ENCODE results near the gene OR2A14. TPM values are rescaled to one million over a fixed set of nuclear protein-coding genes. Genes with fewer than 3 reads are reported as not detected.
"Not testable (repeated sequence)": the region's sequence is repeated elsewhere in the genome, so short reads cannot be mapped to it uniquely, and the experiment has no call there.

Gene OR2A14
- total RNA-seq, 1 donor from 2014 or later = not detected

DNA sequence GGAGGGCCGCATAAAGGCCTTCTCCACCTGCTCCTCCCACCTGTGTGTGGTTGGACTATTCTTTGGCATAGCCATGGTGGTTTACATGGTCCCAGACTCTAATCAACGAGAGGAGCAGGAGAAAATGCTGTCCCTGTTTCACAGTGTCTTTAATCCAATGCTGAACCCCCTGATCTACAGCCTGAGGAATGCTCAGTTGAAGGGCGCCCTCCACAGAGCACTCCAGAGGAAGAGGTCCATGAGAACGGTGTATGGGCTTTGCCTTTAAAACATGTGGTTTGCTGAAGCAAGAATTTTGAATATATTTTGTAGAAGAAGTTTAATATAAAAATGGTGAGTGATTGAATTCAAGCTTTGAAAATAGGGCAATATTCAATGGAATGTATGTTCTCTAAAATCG, 12.7 kb upstream of the OR2A14 start:
- TF ChIP-seq, protein P1, sequence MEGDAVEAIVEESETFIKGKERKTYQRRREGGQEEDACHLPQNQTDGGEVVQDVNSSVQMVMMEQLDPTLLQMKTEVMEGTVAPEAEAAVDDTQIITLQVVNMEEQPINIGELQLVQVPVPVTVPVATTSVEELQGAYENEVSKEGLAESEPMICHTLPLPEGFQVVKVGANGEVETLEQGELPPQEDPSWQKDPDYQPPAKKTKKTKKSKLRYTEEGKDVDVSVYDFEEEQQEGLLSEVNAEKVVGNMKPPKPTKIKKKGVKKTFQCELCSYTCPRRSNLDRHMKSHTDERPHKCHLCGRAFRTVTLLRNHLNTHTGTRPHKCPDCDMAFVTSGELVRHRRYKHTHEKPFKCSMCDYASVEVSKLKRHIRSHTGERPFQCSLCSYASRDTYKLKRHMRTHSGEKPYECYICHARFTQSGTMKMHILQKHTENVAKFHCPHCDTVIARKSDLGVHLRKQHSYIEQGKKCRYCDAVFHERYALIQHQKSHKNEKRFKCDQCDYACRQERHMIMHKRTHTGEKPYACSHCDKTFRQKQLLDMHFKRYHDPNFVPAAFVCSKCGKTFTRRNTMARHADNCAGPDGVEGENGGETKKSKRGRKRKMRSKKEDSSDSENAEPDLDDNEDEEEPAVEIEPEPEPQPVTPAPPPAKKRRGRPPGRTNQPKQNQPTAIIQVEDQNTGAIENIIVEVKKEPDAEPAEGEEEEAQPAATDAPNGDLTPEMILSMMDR (IDR thresholded peaks at IDR 0.05; ENCODE audit: insufficient read depth, low read length, severe bottlenecking) = no peak
- Histone ChIP-seq H3K27me3 (ENCODE audit: control insufficient read depth, insufficient read depth, low read length) (no peaks in the 10 kb centered on the region), H3K36me3 (ENCODE audit: control insufficient read depth, insufficient read depth, low read length) (no peaks in the 10 kb centered on the region), H3K4me3 (ENCODE audit: low read depth, low read length) (no peak overlapping the region)
- FAIRE-seq (no peak), DNase-seq (ENCODE audit: low read depth) (no peak)

DNA sequence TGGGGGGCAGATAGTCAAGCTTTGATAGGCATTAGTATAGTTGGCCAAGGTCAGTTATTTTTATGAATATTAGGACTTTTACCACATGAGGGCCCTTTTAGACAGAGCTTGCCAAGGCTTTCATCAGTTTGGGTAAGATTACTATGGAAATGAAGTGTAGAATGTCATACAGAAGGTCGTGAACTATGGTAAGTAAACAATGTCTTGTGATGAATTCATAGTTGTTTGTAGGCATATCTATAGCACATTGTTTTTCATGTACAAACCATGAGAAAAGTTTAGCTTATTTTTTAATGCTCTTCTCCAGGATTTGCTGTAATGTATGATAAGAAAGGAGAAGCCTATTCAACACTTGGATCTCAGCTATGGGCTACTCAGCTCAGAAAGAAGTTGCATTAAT, 9.3 kb upstream of the OR2A14 start:
- FAIRE-seq (no peak), DNase-seq (ENCODE audit: low read depth) (no peak)
- TF ChIP-seq, protein P1 (IDR thresholded peaks at IDR 0.05; ENCODE audit: insufficient read depth, low read length, severe bottlenecking) = no peak
- Histone ChIP-seq H3K36me3 (ENCODE audit: control insufficient read depth, insufficient read depth, low read length) (no peaks in the 10 kb centered on the region), H3K27me3 (ENCODE audit: control insufficient read depth, insufficient read depth, low read length) (no peaks in the 10 kb centered on the region), H3K4me3 (ENCODE audit: low read depth, low read length) (no peak overlapping the region)

DNA sequence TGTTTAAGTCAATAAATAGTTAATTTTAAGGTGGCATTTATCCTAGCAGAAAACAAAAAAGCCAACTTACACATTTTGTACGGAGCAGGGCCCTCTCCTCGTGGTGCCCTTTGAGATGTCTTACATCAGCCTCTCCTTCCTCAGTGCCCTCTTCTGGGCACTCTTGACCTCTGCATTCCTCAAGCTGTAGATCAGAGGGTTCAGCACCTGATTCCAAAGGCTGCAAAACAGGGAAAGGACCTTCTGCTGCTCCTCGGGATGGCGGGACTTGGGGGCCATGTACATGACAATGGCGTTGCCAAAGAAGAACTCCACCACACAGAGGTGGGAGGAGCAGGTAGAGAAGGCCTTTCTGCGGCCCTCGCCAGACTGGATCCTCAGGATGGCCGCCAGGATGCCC, 4.6 kb upstream of the OR2A14 start:
- no peak for FAIRE-seq
- H3K27me3 ChIP-seq (ENCODE audit: control insufficient read depth, insufficient read depth, low read length) = no peaks in the 10 kb centered on the region
- TF ChIP-seq, protein P1 (IDR thresholded peaks at IDR 0.05; ENCODE audit: insufficient read depth, low read length, severe bottlenecking) = no peak
- DNase-seq (ENCODE audit: low read depth) = no peak
- no peak overlapping the region for H3K4me3 ChIP-seq (ENCODE audit: low read depth, low read length)
- no peaks in the 10 kb centered on the region for H3K36me3 ChIP-seq (ENCODE audit: control insufficient read depth, insufficient read depth, low read length)

DNA sequence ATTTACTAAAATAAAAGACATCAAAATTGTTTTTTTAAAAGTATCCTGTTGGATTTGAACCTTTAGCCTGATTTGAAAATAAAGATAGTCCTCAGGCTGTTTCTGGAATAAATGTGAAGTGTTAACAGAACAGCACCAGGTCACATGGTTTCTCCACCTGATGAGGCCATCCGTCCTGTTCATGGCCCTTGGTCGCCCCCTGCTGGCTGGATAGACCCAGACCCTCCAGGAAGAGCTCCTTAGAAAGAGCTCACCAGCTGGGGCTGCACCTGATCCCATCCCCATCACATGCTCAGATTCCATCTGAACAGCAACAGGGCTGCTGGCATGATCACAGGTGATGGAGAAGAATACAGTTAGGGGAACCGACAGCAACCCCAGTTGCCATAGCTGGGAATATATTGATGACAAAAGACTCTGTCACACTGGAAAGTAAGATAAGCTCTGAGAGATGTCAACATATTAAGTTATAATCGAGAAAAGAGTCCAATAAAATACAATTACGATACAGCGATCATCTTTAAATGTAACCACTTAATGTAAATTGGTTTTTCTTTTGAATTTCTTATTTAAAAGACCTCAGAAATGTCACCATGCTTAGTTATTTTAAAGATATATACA, 4.8 kb downstream of the OR2A14 start:
- TF ChIP-seq, protein P1 (IDR thresholded peaks at IDR 0.05; ENCODE audit: insufficient read depth, low read length, severe bottlenecking) = peak; percentile 90
- DNase-seq (ENCODE audit: low read depth) = peak; percentile 73
- no peaks in the 10 kb centered on the region for H3K36me3 ChIP-seq (ENCODE audit: control insufficient read depth, insufficient read depth, low read length)
- no peaks in the 10 kb centered on the region for H3K27me3 ChIP-seq (ENCODE audit: control insufficient read depth, insufficient read depth, low read length)
- FAIRE-seq = no peak
- no peak overlapping the region for H3K4me3 ChIP-seq (ENCODE audit: low read depth, low read length)

DNA sequence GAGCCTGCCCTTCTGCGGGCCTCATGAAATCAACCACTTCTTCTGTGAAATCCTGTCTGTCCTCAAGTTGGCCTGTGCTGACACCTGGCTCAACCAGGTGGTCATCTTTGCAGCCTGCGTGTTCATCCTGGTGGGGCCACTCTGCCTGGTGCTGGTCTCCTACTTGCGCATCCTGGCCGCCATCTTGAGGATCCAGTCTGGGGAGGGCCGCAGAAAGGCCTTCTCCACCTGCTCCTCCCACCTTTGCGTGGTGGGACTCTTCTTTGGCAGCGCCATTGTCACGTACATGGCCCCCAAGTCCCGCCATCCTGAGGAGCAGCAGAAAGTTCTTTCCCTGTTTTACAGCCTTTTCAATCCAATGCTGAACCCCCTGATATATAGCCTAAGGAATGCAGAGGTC, 6.6 kb downstream of the OR2A14 start:
- DNase-seq (ENCODE audit: low read depth); H3K4me3 ChIP-seq (ENCODE audit: low read depth, low read length); H3K36me3 ChIP-seq (ENCODE audit: control insufficient read depth, insufficient read depth, low read length); H3K27me3 ChIP-seq (ENCODE audit: control insufficient read depth, insufficient read depth, low read length); FAIRE-seq: not testable (repeated sequence)

DNA sequence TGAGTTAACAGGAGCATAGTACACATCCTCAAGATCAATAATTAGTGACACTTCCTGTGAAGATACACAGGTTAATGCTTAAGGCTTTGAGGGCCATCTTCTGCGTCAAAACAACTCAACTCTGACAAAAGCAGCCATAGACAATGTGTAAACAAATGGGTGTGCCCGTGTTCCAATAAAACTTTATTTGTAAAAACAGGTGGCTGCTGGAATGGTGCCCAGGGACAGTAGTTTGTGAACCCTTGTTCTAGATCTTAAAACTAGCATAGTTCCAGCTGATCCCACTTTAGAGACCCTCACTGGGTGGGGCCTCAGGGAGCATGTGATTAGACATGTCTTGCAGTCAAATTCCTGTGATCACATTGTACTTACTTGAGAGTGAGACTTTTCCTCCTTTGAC, 7.8 kb downstream of the OR2A14 start:
- TF ChIP-seq, protein P1 (IDR thresholded peaks at IDR 0.05; ENCODE audit: insufficient read depth, low read length, severe bottlenecking) = no peak
- Histone ChIP-seq H3K27me3 (ENCODE audit: control insufficient read depth, insufficient read depth, low read length) (no peaks in the 10 kb centered on the region), H3K36me3 (ENCODE audit: control insufficient read depth, insufficient read depth, low read length) (no peaks in the 10 kb centered on the region), H3K4me3 (ENCODE audit: low read depth, low read length) (no peak overlapping the region)
- DNase-seq (ENCODE audit: low read depth) (no peak), FAIRE-seq (no peak)
